Stimulated activated CD4-positive, alpha-beta T cell treated with anti-CD3 and anti-CD28 coated beads, TNF-alpha, amount 100 ng/mL, for 4 hours (primary cell): ENCODE results near the gene LIPC.

Experiments
- DNase-seq, 3 experiments: peaks; one replicate each; pipeline ENCODE4 v3.0.0-alpha.2; 2020; ENCODE audit warnings: low read depth in 3 of 3

The LIPC gene

GRCh38 chr15:58458076-58458475, 26.3 kb downstream of the LIPC start:
- no peak for DNase-seq

GRCh38 chr15:58459045-58459444, 27.3 kb downstream of the LIPC start:
- DNase-seq: no peak

GRCh38 chr15:58459560-58459959, 27.8 kb downstream of the LIPC start:
- DNase-seq: no peak

- no peak for DNase-seq
Observed at GRCh38 chr15:58460116-58460790, 28.5 kb downstream of the LIPC start.

GRCh38 chr15:58460872-58461271, 29.1 kb downstream of the LIPC start:
- DNase-seq: no peak

GRCh38 chr15:58462547-58462946, 30.8 kb downstream of the LIPC start:
- no peak for DNase-seq

- DNase-seq: no peak
Observed at GRCh38 chr15:58462973-58463663, 31.3 kb downstream of the LIPC start.

GRCh38 chr15:58463815-58464650, 32.2 kb downstream of the LIPC start:
- DNase-seq: no peak

GRCh38 chr15:58465070-58465469, 33.3 kb downstream of the LIPC start:
- DNase-seq: no peak

GRCh38 chr15:58465866-58466517, 34.2 kb downstream of the LIPC start:
- no peak for DNase-seq

GRCh38 chr15:58466566-58466965, 34.8 kb downstream of the LIPC start:
- DNase-seq: no peak

- no peak for DNase-seq
Observed at GRCh38 chr15:58467121-58467721, 35.4 kb downstream of the LIPC start.

GRCh38 chr15:58467722-58468423, 36.1 kb downstream of the LIPC start:
- DNase-seq: no peak

GRCh38 chr15:58469432-58470353, 37.9 kb downstream of the LIPC start:
- no peak for DNase-seq

GRCh38 chr15:58471348-58471747, 39.6 kb downstream of the LIPC start:
- no peak for DNase-seq

GRCh38 chr15:58472221-58472620, 40.4 kb downstream of the LIPC start:
- no peak for DNase-seq

GRCh38 chr15:58472821-58473581, 41.2 kb downstream of the LIPC start:
- DNase-seq: peak in 1 of 3 experiments; percentile 15

GRCh38 chr15:58473724-58474123, 41.9 kb downstream of the LIPC start:
- no peak for DNase-seq

GRCh38 chr15:58474741-58475323, 43.0 kb downstream of the LIPC start:
- DNase-seq: no peak
